ENCODE results near the gene DACT3.
"Not testable (repeated sequence)": the region's sequence is repeated elsewhere in the genome, so short reads cannot be mapped to it uniquely, and the experiment has no call there.

DACT3 gene

GRCh38 chr19:46634656-46635218 lies 26.2 kb downstream of the DACT3 start:
- DNase-seq (ENCODE audit: low read depth in 4 of 4, low spot score in 1 of 4): no peak

DNA sequence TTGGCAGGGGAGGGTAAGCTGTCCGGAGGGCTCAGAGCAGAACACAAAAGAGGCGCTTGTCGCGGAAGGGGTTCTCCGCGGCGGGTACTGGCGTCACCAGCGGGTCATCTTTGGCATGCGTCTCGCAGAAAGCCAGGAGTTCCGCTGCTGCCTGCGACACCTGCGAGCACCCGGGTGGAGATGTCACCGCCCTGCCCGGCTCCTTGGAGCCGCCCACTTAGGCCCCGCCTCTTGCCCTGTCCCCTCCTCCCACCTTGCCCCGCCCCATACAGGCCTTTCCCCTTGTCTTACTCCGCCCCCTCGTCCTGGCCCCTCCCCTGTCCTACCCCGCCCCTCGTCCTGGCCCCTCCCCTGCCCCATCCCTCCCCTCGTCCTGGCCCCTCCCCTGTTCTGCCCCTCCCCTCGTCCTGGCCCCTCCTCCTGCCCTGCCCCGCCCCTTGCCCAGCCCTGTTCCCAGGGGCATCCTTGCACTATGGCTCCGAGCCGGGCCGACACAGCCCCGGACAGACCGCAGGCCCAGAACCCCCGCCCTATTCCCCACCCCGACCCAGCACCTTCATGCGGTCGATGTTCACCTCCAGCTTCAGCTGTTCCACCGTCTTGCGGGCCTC lies 26.8 kb downstream of the DACT3 start:
- peak; percentile 74 to 96 (median 90) for DNase-seq (ENCODE audit: low read depth in 4 of 4, low spot score in 1 of 4)

GRCh38 chr19:46633130-46633529 lies 27.9 kb downstream of the DACT3 start:
- no peak for DNase-seq (ENCODE audit: low read depth in 4 of 4, low spot score in 1 of 4)

- DNase-seq (ENCODE audit: low read depth in 4 of 4, low spot score in 1 of 4): no peak
Measured at GRCh38 chr19:46631481-46631880, 29.5 kb downstream of the DACT3 start.

GRCh38 chr19:46630586-46631205 lies 30.3 kb downstream of the DACT3 start:
- no peak for DNase-seq (ENCODE audit: low read depth in 4 of 4, low spot score in 1 of 4)

GRCh38 chr19:46629546-46630025 lies 31.4 kb downstream of the DACT3 start:
- no peak for DNase-seq (ENCODE audit: low read depth in 4 of 4, low spot score in 1 of 4)

DNA sequence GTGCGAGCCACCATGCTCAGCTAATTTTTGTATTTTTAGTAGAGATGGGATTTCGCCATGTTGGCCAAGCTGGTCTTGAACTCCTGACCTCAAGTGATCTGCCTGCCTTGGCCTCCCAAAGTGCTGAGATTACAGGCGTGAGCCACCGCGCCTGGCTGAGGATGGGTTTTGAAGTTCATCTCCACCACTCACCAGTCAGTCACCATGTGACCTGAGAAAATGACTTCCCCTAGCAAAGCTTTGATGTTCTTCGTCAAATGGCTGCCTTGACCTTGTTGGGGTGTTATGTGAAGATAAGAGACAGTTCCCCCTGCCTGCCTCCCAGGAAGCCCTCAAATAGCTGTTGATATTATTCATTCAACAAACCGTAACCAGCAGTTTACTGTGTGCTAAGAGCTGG lies 32.0 kb downstream of the DACT3 start:
- DNase-seq (ENCODE audit: low read depth in 4 of 4, low spot score in 1 of 4): not testable (repeated sequence)

DNA sequence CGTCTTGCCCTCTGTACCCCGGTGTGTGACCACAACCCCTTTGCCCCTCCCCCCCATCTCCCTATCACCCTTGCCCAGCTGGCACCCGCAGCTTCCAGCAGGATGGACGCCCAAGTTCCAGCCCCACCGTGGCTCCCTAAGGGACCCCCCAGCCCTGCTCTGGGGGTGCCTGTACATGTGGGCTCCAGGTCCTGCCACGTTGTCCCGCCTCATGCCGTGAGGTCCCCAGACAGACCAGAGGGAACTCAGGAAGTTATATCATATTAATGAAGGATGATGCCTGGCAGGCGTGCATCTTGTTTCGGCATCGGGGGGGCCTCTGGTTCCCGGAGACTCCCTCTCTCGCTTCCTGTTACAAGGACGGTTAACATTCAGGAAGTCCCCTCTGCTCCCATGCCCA lies 34.5 kb downstream of the DACT3 start:
- no peak for DNase-seq (ENCODE audit: low read depth in 4 of 4, low spot score in 1 of 4)

DNA sequence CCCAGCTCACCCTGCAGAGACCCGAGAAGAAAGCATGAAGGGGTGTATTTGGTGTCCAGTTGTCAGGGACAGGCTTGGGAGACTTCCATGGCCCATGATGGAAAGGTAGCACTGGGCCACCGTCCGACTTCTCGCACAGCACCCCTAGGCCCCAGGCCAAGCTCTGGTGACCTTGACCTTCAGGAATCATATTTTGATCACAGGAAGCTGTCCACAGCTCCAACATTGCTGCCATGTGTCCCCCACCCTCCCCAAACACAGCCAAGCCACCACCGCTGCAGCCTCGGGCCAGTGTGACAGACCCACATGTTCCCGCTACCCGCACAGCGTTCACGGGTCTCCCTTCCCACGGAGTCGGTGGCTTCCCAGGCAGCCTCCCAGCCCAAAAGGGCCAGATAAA lies 35.3 kb downstream of the DACT3 start:
- no peak for DNase-seq (ENCODE audit: low read depth in 4 of 4, low spot score in 1 of 4)

- DNase-seq (ENCODE audit: low read depth in 4 of 4, low spot score in 1 of 4): no peak
Measured at GRCh38 chr19:46624958-46625661, 35.9 kb downstream of the DACT3 start, which contains the start of gene PTGIR. PTGIR (minus strand) TSS chr19:46625089; CDS start chr19:46624225, 864 bp downstream.

DNA sequence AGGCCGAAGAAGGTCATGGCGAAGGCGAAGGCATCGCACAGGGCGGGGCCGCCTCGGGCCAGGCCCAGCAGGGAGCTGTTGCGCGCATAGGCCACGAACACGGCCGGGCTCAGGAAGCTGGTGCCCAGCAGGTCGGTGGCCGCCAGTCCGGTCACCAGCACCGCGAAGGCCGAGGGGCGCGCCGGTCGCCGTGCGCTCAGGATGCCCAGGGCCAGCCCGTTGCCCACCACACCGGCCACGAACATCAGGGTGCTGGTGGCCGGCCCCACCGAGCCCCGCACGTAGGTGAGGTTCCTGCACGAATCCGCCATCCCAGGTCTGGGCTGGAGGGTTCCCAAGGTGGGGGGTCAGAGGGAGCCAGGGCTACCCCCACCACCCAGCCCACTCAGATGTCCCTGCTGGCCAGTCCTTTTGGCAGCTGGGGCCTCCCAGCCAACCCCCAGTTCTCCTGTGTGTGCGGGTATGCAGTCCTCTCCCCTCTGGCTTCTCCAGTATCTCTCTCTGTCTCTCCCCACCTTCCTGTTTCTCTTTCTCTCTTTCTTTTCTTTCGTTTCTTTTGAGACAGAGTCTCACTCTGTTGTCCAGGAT lies 37.0 kb downstream of the DACT3 start:
- no peak for DNase-seq (ENCODE audit: low read depth in 4 of 4, low spot score in 1 of 4)

DNA sequence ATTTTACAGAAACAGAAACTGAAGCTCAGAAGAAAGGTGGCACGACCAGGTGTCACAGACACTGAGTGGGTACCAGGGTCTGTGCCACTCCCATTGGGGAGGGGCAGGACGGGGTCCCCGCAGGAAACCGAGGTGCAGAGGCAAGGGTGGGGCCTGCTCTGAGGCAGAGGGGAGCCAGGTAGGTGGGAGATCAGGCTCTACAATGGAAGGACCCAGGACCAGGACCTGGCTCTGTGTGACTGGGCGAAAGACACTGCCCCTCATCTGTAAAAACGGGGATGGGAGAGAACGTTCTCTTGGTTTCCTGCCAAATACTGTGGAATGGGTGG lies 38.9 kb downstream of the DACT3 start:
- DNase-seq (ENCODE audit: low read depth in 4 of 4, low spot score in 1 of 4): no peak

GRCh38 chr19:46621191-46622117 lies 39.5 kb downstream of the DACT3 start:
- DNase-seq (ENCODE audit: low read depth in 4 of 4, low spot score in 1 of 4): no peak

GRCh38 chr19:46620716-46621115 lies 40.3 kb downstream of the DACT3 start:
- no peak for DNase-seq (ENCODE audit: low read depth in 4 of 4, low spot score in 1 of 4)

DNA sequence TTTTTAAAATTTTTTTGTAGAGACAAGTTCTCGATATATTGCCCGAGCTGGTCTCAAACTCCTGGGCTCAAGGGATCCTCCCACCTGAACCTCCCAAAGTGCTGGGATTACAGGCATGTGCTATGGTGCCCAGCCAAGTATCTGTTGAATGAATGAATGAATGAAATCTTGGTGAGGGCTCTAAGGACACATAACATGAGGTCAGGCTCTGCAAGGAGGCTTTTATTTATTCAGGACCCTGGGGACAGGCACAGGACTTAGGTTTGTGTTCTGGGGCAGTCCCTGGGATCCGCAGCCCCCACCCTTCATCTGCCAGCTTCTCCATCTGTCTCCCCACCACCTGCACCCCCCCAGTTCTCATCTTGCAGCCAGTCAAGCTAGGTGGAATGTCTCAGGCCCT lies 40.7 kb downstream of the DACT3 start:
- no peak for DNase-seq (ENCODE audit: low read depth in 4 of 4, low spot score in 1 of 4)

- no peak for DNase-seq (ENCODE audit: low read depth in 4 of 4, low spot score in 1 of 4)
Measured at GRCh38 chr19:46618670-46619231, 42.2 kb downstream of the DACT3 start.

GRCh38 chr19:46617601-46618000 lies 43.4 kb downstream of the DACT3 start:
- DNase-seq (ENCODE audit: low read depth in 4 of 4, low spot score in 1 of 4): no peak

DNA sequence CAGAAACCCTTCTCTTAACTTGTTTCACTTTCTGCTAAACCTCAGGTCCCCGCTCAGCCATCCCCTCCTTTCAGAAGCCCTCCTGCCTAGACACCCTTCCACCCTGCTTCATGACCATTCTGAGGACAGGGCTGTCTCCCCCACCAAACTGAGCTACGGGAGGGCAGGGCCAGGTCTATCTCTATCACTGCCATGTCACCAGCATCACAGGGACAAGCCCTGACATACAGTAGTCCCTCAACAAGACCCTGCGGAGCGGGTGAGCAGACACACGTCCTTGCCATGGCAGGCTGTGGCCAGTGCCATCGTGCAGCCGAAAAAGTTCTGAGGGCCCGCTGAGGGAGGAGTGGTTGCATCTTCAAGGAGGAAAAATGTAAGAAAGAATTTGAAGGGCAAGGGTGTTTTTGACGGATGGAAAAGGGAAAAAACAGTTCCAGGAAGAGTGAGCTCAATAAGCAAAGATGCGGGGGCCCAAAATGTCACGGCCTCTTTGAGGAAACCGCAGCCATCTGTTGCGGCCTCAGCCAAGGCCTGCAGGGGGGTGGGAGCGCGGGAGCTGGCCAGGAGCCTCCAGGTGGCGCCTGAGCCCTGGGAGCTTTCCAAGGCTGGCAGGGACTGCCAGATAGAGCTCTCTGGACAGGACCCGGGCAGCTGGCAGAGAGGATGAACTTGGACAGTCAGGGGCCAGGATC lies 44.2 kb downstream of the DACT3 start:
- DNase-seq (ENCODE audit: low read depth in 4 of 4, low spot score in 1 of 4): peak in 1 of 4 experiments; percentile 60

DNA sequence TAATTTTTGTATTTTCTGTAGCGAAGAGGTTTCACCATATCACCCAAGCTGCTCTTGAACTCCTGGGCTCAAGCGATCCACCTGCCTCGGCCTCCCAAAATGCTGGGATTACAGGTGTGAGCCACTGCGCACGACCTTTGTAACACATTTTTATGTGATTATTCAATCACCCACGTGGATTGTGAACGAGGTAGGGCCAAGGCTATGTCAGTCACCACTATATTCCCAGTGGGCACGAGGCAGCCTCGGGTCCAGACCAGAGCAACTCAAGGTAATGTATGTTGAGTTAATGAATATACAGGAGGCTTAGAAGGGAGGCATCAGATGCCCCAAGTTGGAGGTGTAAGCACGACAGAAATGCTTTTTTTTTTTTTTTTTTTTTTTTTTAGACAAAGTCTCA lies 45.0 kb downstream of the DACT3 start:
- DNase-seq (ENCODE audit: low read depth in 4 of 4, low spot score in 1 of 4): no peak

Data from stimulated activated CD4-positive, alpha-beta T cell treated with anti-CD3 and anti-CD28 coated beads, Interleukin-1b, Interleukin-23, amount 100 ng/mL, for 24 hours (primary cell).